Activated CD4-positive, alpha-beta T cell treated with anti-CD3 and anti-CD28 coated beads for 48 hours (primary cell): ENCODE results near the gene LRRC73.
"Not testable (repeated sequence)": the region's sequence is repeated elsewhere in the genome, so short reads cannot be mapped to it uniquely, and the experiment has no call there.

Source experiments
- DNase-seq: peaks from one replicate; pipeline ENCODE4 v3.0.0-alpha.2; 2020

LRRC73 gene

GRCh38 chr6:43509142-43509983, 783 bp downstream of the LRRC73 start:
- no peak for DNase-seq

- no peak for DNase-seq
These were observed 1.5 kb downstream of the LRRC73 start for GRCh38 chr6:43508481-43509141.

GRCh38 chr6:43506667-43507471, 3.3 kb downstream of the LRRC73 start:
- peak; percentile 88 for DNase-seq

GRCh38 chr6:43506171-43506570, 4.0 kb downstream of the LRRC73 start:
- no peak for DNase-seq

GRCh38 chr6:43505718-43506117, 4.4 kb downstream of the LRRC73 start:
- no peak for DNase-seq

GRCh38 chr6:43504756-43505593, 5.2 kb downstream of the LRRC73 start:
- no peak for DNase-seq

- no peak for DNase-seq
These were observed 6.7 kb downstream of the LRRC73 start for GRCh38 chr6:43503443-43503842.

- no peak for DNase-seq
These were observed 7.5 kb downstream of the LRRC73 start for GRCh38 chr6:43502666-43503065.

GRCh38 chr6:43500921-43501320, 9.2 kb downstream of the LRRC73 start:
- DNase-seq: no peak

GRCh38 chr6:43499028-43499815, 10.9 kb downstream of the LRRC73 start:
- DNase-seq: no peak

- DNase-seq: not testable (repeated sequence)
These were observed 11.9 kb downstream of the LRRC73 start for GRCh38 chr6:43498291-43498690.

- DNase-seq: no peak
These were observed 12.5 kb downstream of the LRRC73 start for GRCh38 chr6:43497689-43498088.

- DNase-seq: no peak
These were observed 13.1 kb downstream of the LRRC73 start for GRCh38 chr6:43497129-43497396.

- no peak for DNase-seq
These were observed 13.6 kb downstream of the LRRC73 start for GRCh38 chr6:43496370-43497128.

GRCh38 chr6:43495409-43495941, 14.7 kb downstream of the LRRC73 start:
- DNase-seq: no peak

- DNase-seq: no peak
These were observed 15.4 kb downstream of the LRRC73 start for GRCh38 chr6:43494766-43495165.

GRCh38 chr6:43494321-43494720, 15.8 kb downstream of the LRRC73 start:
- no peak for DNase-seq

GRCh38 chr6:43493833-43494232, 16.3 kb downstream of the LRRC73 start:
- no peak for DNase-seq

GRCh38 chr6:43493230-43493629, 16.9 kb downstream of the LRRC73 start:
- DNase-seq: no peak

- DNase-seq: no peak
These were observed 17.5 kb downstream of the LRRC73 start for GRCh38 chr6:43492673-43493072.
